Activated naive CD8-positive, alpha-beta T cell treated with anti-CD3 and anti-CD28 coated beads, Interleukin-2, amount 50 U/mL, for 24 hours (primary cell): ENCODE data around the gene URI1.
"Not testable (repeated sequence)": the region's sequence is repeated elsewhere in the genome, so short reads cannot be mapped to it uniquely, and the experiment has no call there.

Source experiments
- ATAC-seq: fragments of 150-1000 bp; cut with Tn5 transposase; one replicate; pipeline ENCODE4 v1.10.0; 2021
- DNase-seq: peaks from one replicate; pipeline ENCODE4 v3.0.0; 2021
- H3K27ac Mint-ChIP-seq: one replicate; pipeline ENCODE4 v1.8.0; 2021; ENCODE audit warnings: mild to moderate bottlenecking, mixed read lengths
- H3K27me3 Mint-ChIP-seq: one replicate; pipeline ENCODE4 v1.8.0; 2021; ENCODE audit warnings: mixed read lengths
- H3K36me3 Mint-ChIP-seq: one replicate; pipeline ENCODE4 v1.8.0; 2021; ENCODE audit warnings: low read depth, mixed read lengths
- H3K4me1 Mint-ChIP-seq: one replicate; pipeline ENCODE4 v1.8.0; 2021; ENCODE audit warnings: mixed read lengths
- H3K4me3 Mint-ChIP-seq: one replicate; pipeline ENCODE4 v1.8.0; 2021; ENCODE audit warnings: mild to moderate bottlenecking, moderate library complexity, mixed read lengths
- H3K9me3 Mint-ChIP-seq: one replicate; pipeline ENCODE4 v1.8.0; 2021; ENCODE audit warnings: mixed read lengths

URI1 gene

DNA sequence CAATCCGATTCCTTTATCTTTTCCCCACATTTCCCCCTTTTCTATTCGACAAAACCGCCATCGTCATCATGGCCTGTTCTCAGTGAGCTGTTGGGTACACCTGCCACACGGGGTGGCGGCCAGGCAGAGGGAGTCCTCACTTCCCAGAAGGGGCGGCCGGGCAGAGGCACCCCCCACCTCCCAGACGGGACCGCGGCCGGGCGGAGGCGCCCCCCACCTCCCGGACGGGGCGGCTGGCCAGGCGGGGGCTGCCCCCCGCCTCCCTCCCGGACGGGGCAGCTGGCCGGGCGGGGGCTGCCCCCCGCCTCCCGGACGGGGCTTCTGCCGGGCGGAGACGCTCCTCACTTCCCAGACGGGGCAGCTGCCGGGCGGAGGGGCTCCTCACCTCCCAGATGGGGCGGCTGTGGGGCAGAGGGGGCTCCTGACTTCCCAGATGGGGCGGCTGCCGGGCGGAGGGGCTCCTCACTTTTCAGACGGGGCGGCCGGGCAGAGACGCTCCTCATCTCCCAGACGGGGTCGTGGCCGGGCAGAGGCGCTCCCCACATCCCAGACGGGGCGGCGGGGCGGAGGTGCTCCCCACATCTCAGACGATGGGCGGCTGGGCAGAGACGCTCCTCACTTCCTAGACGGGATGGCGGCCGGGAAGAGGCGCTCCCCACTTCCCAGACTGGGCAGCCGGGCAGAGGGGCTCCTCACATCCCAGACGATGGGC lies 6.9 kb downstream of the URI1 start:
- H3K4me1 Mint-ChIP-seq, result peaks cover 79% of the 10 kb centered on the region
- H3K36me3 Mint-ChIP-seq, result peaks cover 49% of the 10 kb centered on the region

DNA sequence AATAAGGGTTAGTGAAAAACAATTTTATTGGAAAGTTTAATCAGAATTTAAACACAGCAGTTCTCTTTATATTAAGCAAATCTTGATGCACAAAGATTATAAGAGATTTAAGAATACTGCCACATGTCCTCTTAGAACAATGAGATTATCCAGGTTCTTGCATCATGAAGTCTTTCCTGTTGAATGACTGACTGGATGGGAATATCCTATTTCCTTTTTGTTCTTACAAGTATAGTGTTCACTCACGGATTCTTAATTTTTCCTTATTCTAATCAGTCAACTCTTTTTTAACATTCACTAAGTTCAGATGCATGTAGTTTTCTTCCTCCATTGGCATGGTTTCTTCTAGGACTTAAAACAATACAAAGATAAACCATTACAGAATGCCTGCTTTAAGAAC lies 10.1 kb downstream of the URI1 start:
- H3K4me3 Mint-ChIP-seq, result no peak overlapping the region
- no peaks in the 10 kb centered on the region for H3K9me3 Mint-ChIP-seq
- DNase-seq, result no peak
- H3K27ac Mint-ChIP-seq, result peak overlapping the region; percentile 6
- peaks cover 60% of the 10 kb centered on the region for H3K4me1 Mint-ChIP-seq
- ATAC-seq, result no peak
- H3K27me3 Mint-ChIP-seq, result no peaks in the 10 kb centered on the region
- H3K36me3 Mint-ChIP-seq, result peaks cover 50% of the 10 kb centered on the region

More for the DNA sequence above, 6.9 kb downstream of the URI1 start:
- not testable (repeated sequence) for H3K9me3 Mint-ChIP-seq, H3K27me3 Mint-ChIP-seq, H3K4me3 Mint-ChIP-seq, ATAC-seq, DNase-seq
- H3K27ac Mint-ChIP-seq, result peak overlapping the region; percentile 59

- no peak for DNase-seq
- H3K27ac Mint-ChIP-seq, result peak overlapping the region; percentile 6
- H3K4me1 Mint-ChIP-seq, result peaks cover 59% of the 10 kb centered on the region
- no peaks in the 10 kb centered on the region for H3K27me3 Mint-ChIP-seq
- ATAC-seq, result no peak
- no peak overlapping the region for H3K4me3 Mint-ChIP-seq
- H3K36me3 Mint-ChIP-seq, result peaks cover 49% of the 10 kb centered on the region
- no peaks in the 10 kb centered on the region for H3K9me3 Mint-ChIP-seq
These were observed 10.6 kb downstream of the URI1 start for GRCh38 chr19:29952646-29953045.

- no peak for ATAC-seq
- Mint-ChIP-seq H3K4me3 (no peak overlapping the region), H3K4me1 (peaks cover 55% of the 10 kb centered on the region), H3K9me3 (no peaks in the 10 kb centered on the region), H3K36me3 (peaks cover 39% of the 10 kb centered on the region), H3K27ac (peak overlapping the region; percentile 74), H3K27me3 (no peaks in the 10 kb centered on the region)
- DNase-seq, result no peak
These were observed 11.6 kb downstream of the URI1 start for GRCh38 chr19:29953352-29954247.

- no peak for DNase-seq
- Mint-ChIP-seq H3K4me1 (peaks cover 59% of the 10 kb centered on the region), H3K4me3 (no peak overlapping the region), H3K36me3 (peaks cover 30% of the 10 kb centered on the region), H3K9me3 (no peaks in the 10 kb centered on the region), H3K27me3 (no peaks in the 10 kb centered on the region), H3K27ac (no peak overlapping the region)
- ATAC-seq, result no peak
These were observed 14.8 kb downstream of the URI1 start for GRCh38 chr19:29956855-29957254.

GRCh38 chr19:29961311-29961710 lies 19.3 kb downstream of the URI1 start:
- no peak for DNase-seq
- H3K4me3 Mint-ChIP-seq, result no peak overlapping the region
- ATAC-seq, result no peak
- H3K4me1 Mint-ChIP-seq, result peaks cover 74% of the 10 kb centered on the region
- peaks cover 15% of the 10 kb centered on the region for H3K36me3 Mint-ChIP-seq
- no peaks in the 10 kb centered on the region for H3K9me3 Mint-ChIP-seq
- H3K27ac Mint-ChIP-seq, result no peak overlapping the region
- H3K27me3 Mint-ChIP-seq, result no peaks in the 10 kb centered on the region

DNA sequence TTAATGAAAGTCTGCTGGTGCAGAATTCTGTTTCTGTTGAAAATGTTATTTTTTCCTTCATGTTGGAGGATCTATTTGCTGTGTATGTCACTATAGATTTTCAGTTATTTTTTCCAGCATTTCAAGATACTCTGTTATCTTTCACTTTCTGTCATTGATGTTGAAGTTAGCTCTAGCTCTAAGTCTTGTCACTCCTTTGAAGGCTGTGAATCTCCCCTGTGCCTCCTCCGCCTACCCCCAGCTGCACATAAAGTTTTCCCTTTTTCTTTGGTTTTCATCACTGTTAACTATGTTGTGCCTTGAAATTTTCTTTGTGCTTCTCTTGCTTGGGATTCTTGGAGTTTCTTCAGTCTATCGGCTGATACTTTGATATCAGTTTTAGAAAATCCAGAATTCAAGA lies 20.8 kb downstream of the URI1 start:
- Mint-ChIP-seq H3K36me3 (peaks cover 8% of the 10 kb centered on the region), H3K27me3 (no peaks in the 10 kb centered on the region), H3K4me1 (peaks cover 84% of the 10 kb centered on the region), H3K27ac (no peak overlapping the region), H3K4me3 (no peak overlapping the region), H3K9me3 (no peaks in the 10 kb centered on the region)
- ATAC-seq, result peak; percentile 63
- no peak for DNase-seq

- H3K4me1 Mint-ChIP-seq, result peaks cover 83% of the 10 kb centered on the region
- peaks cover 8% of the 10 kb centered on the region for H3K36me3 Mint-ChIP-seq
- no peaks in the 10 kb centered on the region for H3K9me3 Mint-ChIP-seq
- no peaks in the 10 kb centered on the region for H3K27me3 Mint-ChIP-seq
- no peak overlapping the region for H3K27ac Mint-ChIP-seq
- ATAC-seq, result no peak
- H3K4me3 Mint-ChIP-seq, result no peak overlapping the region
- no peak for DNase-seq
These were observed 21.5 kb downstream of the URI1 start for GRCh38 chr19:29963576-29963975.

GRCh38 chr19:29964171-29964570 lies 22.1 kb downstream of the URI1 start:
- Mint-ChIP-seq H3K9me3 (no peaks in the 10 kb centered on the region), H3K4me1 (peaks cover 85% of the 10 kb centered on the region), H3K4me3 (no peak overlapping the region), H3K27me3 (no peaks in the 10 kb centered on the region), H3K27ac (no peak overlapping the region), H3K36me3 (peaks cover 8% of the 10 kb centered on the region)
- ATAC-seq (no peak), DNase-seq (no peak)

- ATAC-seq, result no peak
- no peak overlapping the region for H3K4me3 Mint-ChIP-seq
- H3K36me3 Mint-ChIP-seq, result peaks cover 3% of the 10 kb centered on the region
- H3K27me3 Mint-ChIP-seq, result no peaks in the 10 kb centered on the region
- H3K9me3 Mint-ChIP-seq, result no peaks in the 10 kb centered on the region
- peaks cover 82% of the 10 kb centered on the region for H3K4me1 Mint-ChIP-seq
- DNase-seq, result no peak
- no peak overlapping the region for H3K27ac Mint-ChIP-seq
These were observed 23.5 kb downstream of the URI1 start for GRCh38 chr19:29965492-29965891.

DNA sequence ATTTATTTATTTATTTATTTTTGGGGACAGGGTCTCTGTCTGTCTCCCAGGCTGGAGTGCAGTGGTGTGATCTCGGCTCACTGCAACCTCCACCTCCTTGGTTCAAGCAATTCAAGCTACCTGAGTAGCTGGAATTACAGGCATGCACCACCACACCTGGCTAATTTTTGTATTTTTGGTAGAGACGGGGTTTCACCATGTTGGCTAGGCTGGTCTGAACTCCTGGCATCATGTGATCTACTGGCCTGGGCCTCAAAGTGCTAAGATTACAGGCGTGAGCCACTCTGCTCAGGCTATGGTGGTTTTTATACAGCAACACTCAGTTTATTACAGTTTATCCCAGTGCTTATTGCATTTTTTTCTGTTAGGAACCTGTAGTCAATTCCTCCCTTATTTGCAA lies 24.1 kb downstream of the URI1 start:
- DNase-seq, H3K27ac Mint-ChIP-seq, H3K9me3 Mint-ChIP-seq, H3K36me3 Mint-ChIP-seq, H3K4me3 Mint-ChIP-seq, H3K27me3 Mint-ChIP-seq, ATAC-seq: not testable (repeated sequence)
- H3K4me1 Mint-ChIP-seq, result peaks cover 84% of the 10 kb centered on the region

DNA sequence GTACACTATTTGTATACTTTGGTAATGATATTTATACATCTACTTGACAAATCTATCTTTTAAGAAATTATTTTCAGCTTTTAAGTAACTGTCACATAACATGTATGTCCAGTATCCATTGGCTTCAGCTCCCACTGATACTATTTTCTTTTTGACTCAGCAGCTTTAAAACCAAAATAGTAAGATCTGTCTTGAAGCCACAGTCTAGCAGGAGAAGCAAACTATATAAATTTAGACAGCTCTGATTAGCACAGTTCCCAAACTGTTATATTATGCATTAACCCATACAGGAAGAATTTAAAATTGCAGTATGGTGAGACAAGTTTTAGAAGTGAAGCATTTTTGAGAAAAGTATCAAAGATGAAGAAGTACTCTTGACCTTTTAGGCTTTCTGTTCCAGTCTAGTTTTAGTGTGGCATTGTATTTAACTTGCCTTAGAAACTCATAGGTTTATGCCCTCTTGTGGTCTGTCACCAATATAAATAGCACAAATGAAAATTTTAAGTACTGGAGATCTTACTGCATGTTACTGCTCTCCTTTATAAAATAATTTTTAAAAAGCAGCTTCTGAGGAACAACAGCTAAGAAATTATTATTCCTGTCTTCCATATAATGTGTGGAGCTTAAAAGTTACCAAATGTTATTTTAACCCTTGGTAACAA lies 24.7 kb downstream of the URI1 start:
- peaks cover 83% of the 10 kb centered on the region for H3K4me1 Mint-ChIP-seq

GRCh38 chr19:29967623-29968022 lies 25.6 kb downstream of the URI1 start:
- Mint-ChIP-seq H3K27ac (no peak overlapping the region), H3K4me1 (peaks cover 81% of the 10 kb centered on the region), H3K27me3 (no peaks in the 10 kb centered on the region), H3K4me3 (no peak overlapping the region), H3K36me3 (no peaks in the 10 kb centered on the region), H3K9me3 (no peaks in the 10 kb centered on the region)
- DNase-seq, result no peak
- no peak for ATAC-seq

More for the DNA sequence above, 24.7 kb downstream of the URI1 start:
- no peaks in the 10 kb centered on the region for H3K9me3 Mint-ChIP-seq
- no peak for DNase-seq
- H3K36me3 Mint-ChIP-seq, result no peaks in the 10 kb centered on the region
- H3K27me3 Mint-ChIP-seq, result no peaks in the 10 kb centered on the region
- H3K27ac Mint-ChIP-seq, result no peak overlapping the region
- ATAC-seq, result peak; percentile 49
- no peak overlapping the region for H3K4me3 Mint-ChIP-seq

- no peak for ATAC-seq
- no peak overlapping the region for H3K27ac Mint-ChIP-seq
- H3K9me3 Mint-ChIP-seq, result no peaks in the 10 kb centered on the region
These were observed 27.9 kb downstream of the URI1 start for GRCh38 chr19:29969891-29970290.

More at GRCh38 chr19:29969891-29970290, 27.9 kb downstream of the URI1 start:
- Mint-ChIP-seq H3K36me3 (peaks cover 1% of the 10 kb centered on the region), H3K4me1 (peaks cover 70% of the 10 kb centered on the region), H3K4me3 (no peak overlapping the region), H3K27me3 (no peaks in the 10 kb centered on the region)
- DNase-seq, result no peak
